SJCRH30 (cell line): Measurements from ENCODE around the gene KAT2B. TPM values are rescaled to one million over a fixed set of nuclear protein-coding genes. Genes with fewer than 3 reads are reported as not detected.

Experiments used
- DNase-seq, 2 experiments: peaks; one replicate each; pipeline ENCODE4 v3.0.0-alpha.2; 2015 to 2020
- H3K27ac ChIP-seq: fragments of 250-450 bp; sonication (Bioruptor Pico); 2 replicates; pipeline ENCODE4 v1.5.1; 2020; ENCODE audit warnings: mild to moderate bottlenecking, moderate library complexity
- H3K27me3 ChIP-seq: fragments of 250-450 bp; sonication (Bioruptor Pico); 2 replicates; pipeline ENCODE4 v1.5.1; 2020; ENCODE audit warnings: mild to moderate bottlenecking, moderate library complexity
- H3K36me3 ChIP-seq: fragments of 250-450 bp; sonication (Bioruptor Pico); 2 replicates; pipeline ENCODE4 v1.5.1; 2020; ENCODE audit warnings: mild to moderate bottlenecking, moderate library complexity
- H3K4me1 ChIP-seq: fragments of 250-450 bp; sonication (Bioruptor Pico); 2 replicates; pipeline ENCODE4 v1.5.1; 2020; ENCODE audit warnings: mild to moderate bottlenecking, moderate library complexity
- H3K4me3 ChIP-seq: fragments of 250-450 bp; sonication (Bioruptor Pico); 2 replicates; pipeline ENCODE4 v1.5.1; 2020; ENCODE audit warnings: mild to moderate bottlenecking, moderate library complexity
- H3K9me3 ChIP-seq: fragments of 250-450 bp; sonication (Bioruptor Pico); replicated peaks from 2 replicates; pipeline ENCODE4 v1.5.1; 2020; ENCODE audit warnings: mild to moderate bottlenecking, moderate library complexity
- total RNA-seq: library from RNA; depleted of rRNA; stranded (reverse); fragments of >200 nt; shearing (Covaris generic); gene quantifications from 2 replicates; pipeline ENCODE4 v1.2.3, GENCODE V29; 2014; rRNA removed

Gene KAT2B
- total RNA-seq, 1 experiment from 2014 or later = 5.3 TPM

DNA sequence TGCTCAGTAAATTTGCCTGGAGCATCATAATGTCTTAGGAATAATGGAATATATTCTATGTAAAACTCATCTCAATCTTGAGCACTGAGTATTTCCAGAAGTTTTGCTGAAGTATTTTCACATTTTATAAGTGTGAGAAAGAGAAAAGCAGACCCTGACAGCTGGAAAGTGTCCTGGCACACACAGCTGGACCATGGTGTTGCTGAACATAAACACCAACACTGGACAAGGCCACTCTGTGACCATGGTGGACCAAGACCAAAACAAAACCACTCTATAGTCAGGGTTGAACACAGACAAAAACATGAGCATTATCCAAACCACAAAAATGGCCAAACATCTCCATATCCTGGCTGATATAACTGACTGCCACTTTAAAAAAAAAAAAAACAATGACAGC lies 160.9 kb downstream of the KAT2B start:
- Histone ChIP-seq H3K4me3 (no peak overlapping the region), H3K27ac (no peak overlapping the region), H3K4me1 (no peaks in the 10 kb centered on the region), H3K9me3 (no peaks in the 10 kb centered on the region), H3K36me3 (no peaks in the 10 kb centered on the region), H3K27me3 (no peaks in the 10 kb centered on the region)
- DNase-seq = no peak

Other genes with a start within 250 kb of the KAT2B start
- gene EFHB, start 106.2 kb upstream of the KAT2B start, total RNA-seq = 0.61 TPM in 1 of 2 replicates, not detected in the other
- 21.0 and 21.9 TPM in 2 replicates for gene RAB5A, start 93.3 kb upstream of the KAT2B start, total RNA-seq
- gene PP2D1, start 28.2 kb upstream of the KAT2B start, total RNA-seq = not detected in 2 replicates
- gene SGO1, start 145.8 kb downstream of the KAT2B start, total RNA-seq = 22.7 and 26.6 TPM in 2 replicates